MG63 (cell line): Measurements from ENCODE around the gene SEC23A. TPM values are rescaled to one million over a fixed set of nuclear protein-coding genes. Genes with fewer than 3 reads are reported as not detected.
"Not testable (repeated sequence)": the region's sequence is repeated elsewhere in the genome, so short reads cannot be mapped to it uniquely, and the experiment has no call there.

Experiments
- DNase-seq: peaks from one replicate; pipeline ENCODE4 v3.0.0-alpha.2; 2020
- H3K27me3 ChIP-seq: fragments of 250-450 bp; sonication (Bioruptor Pico); 2 replicates; pipeline ENCODE4 v1.5.1; 2020; ENCODE audit warnings: mild to moderate bottlenecking, moderate library complexity
- H3K36me3 ChIP-seq: fragments of 250-450 bp; sonication (Bioruptor Pico); 2 replicates; pipeline ENCODE4 v1.5.1; 2020; ENCODE audit warnings: mild to moderate bottlenecking, moderate library complexity
- H3K4me3 ChIP-seq: fragments of 250-450 bp; sonication (Bioruptor Pico); 2 replicates; pipeline ENCODE4 v1.5.1; 2020; ENCODE audit warnings: mild to moderate bottlenecking, moderate library complexity
- H3K9me3 ChIP-seq: fragments of 250-450 bp; sonication (Bioruptor Pico); 2 replicates; pipeline ENCODE4 v1.5.1; 2020; ENCODE audit warnings: mild to moderate bottlenecking, moderate library complexity
- total RNA-seq: library from RNA; depleted of rRNA; stranded (reverse); fragments of >200 nt; shearing (Covaris generic); gene quantifications from 2 replicates; pipeline ENCODE4 v1.2.3, GENCODE V29; 2014; ENCODE audit warnings: low replicate concordance; rRNA removed

Gene SEC23A
- 86.8 and 125 TPM in 2 replicates for total RNA-seq

GRCh38 chr14:39102969-39103957 is at the start of gene SEC23A:
Gene SEC23A (minus strand): TSS chr14:39103235. CDS start chr14:39096118, 7,117 bp downstream.
- peak; percentile 88 for DNase-seq

GRCh38 chr14:39145266-39145966 is 42.4 kb upstream of the SEC23A start:
- Histone ChIP-seq H3K4me3 (no peak overlapping the region), H3K27me3 (no peaks in the 10 kb centered on the region), H3K36me3 (peaks cover 2% of the 10 kb centered on the region; the same call in 1 of the 2 replicates), H3K9me3 (no peaks in the 10 kb centered on the region)
- no peak for DNase-seq

More at GRCh38 chr14:39102969-39103957, at the start of gene SEC23A:
- Histone ChIP-seq H3K36me3 (no peaks in the 10 kb centered on the region), H3K4me3 (peak within 1 kb of the TSS; percentile 82), H3K9me3 (no peaks in the 10 kb centered on the region), H3K27me3 (no peaks in the 10 kb centered on the region)

GRCh38 chr14:39143226-39143625 is 40.2 kb upstream of the SEC23A start:
- H3K36me3 ChIP-seq, H3K4me3 ChIP-seq, H3K9me3 ChIP-seq: not testable (repeated sequence)

GRCh38 chr14:39141623-39142022 is 38.6 kb upstream of the SEC23A start:
- not testable (repeated sequence) for H3K36me3 ChIP-seq, H3K4me3 ChIP-seq, H3K9me3 ChIP-seq, DNase-seq, H3K27me3 ChIP-seq

More at GRCh38 chr14:39143226-39143625, 40.2 kb upstream of the SEC23A start:
- not testable (repeated sequence) for DNase-seq, H3K27me3 ChIP-seq

- H3K27me3 ChIP-seq: no peaks in the 10 kb centered on the region
- DNase-seq: no peak
- no peaks in the 10 kb centered on the region for H3K9me3 ChIP-seq
- H3K36me3 ChIP-seq: peaks cover 5% of the 10 kb centered on the region
- H3K4me3 ChIP-seq: no peak overlapping the region
Observed at GRCh38 chr14:39140170-39140569, 37.1 kb upstream of the SEC23A start.

- DNase-seq: no peak
- no peak overlapping the region for H3K4me3 ChIP-seq
- peaks cover 11% of the 10 kb centered on the region for H3K36me3 ChIP-seq
- no peaks in the 10 kb centered on the region for H3K9me3 ChIP-seq
- H3K27me3 ChIP-seq: no peaks in the 10 kb centered on the region
Observed at GRCh38 chr14:39138440-39138839, 35.4 kb upstream of the SEC23A start.

- not testable (repeated sequence) for H3K4me3 ChIP-seq, DNase-seq, H3K9me3 ChIP-seq, H3K27me3 ChIP-seq
- peaks cover 11% of the 10 kb centered on the region for H3K36me3 ChIP-seq
Observed at GRCh38 chr14:39137835-39138234, 34.8 kb upstream of the SEC23A start.

GRCh38 chr14:39122330-39123138 is 19.5 kb upstream of the SEC23A start:
- H3K27me3 ChIP-seq: no peaks in the 10 kb centered on the region
- DNase-seq: no peak
- H3K4me3 ChIP-seq: no peak overlapping the region
- peaks cover 21% of the 10 kb centered on the region for H3K36me3 ChIP-seq
- H3K9me3 ChIP-seq: no peaks in the 10 kb centered on the region

- H3K4me3 ChIP-seq: peak within 1 kb of the TSS; percentile 77
- DNase-seq: peak; percentile 85
- no peaks in the 10 kb centered on the region for H3K9me3 ChIP-seq
- H3K27me3 ChIP-seq: no peaks in the 10 kb centered on the region
- H3K36me3 ChIP-seq: peaks cover 4% of the 10 kb centered on the region
Observed at GRCh38 chr14:39114073-39114838, 11.2 kb upstream of the SEC23A start, which contains the start of gene GEMIN2. Gene GEMIN2 (plus strand): TSS chr14:39114323. CDS start chr14:39114339, 16 bp downstream.

- Histone ChIP-seq H3K36me3 (no peaks in the 10 kb centered on the region; the same call in 1 of the 2 replicates), H3K9me3 (no peaks in the 10 kb centered on the region), H3K27me3 (no peaks in the 10 kb centered on the region), H3K4me3 (peak overlapping the region; percentile 77)
- DNase-seq: no peak
Observed at GRCh38 chr14:39113685-39114072, 10.6 kb upstream of the SEC23A start.

GRCh38 chr14:39109893-39110715 is 7.1 kb upstream of the SEC23A start:
- no peaks in the 10 kb centered on the region for H3K9me3 ChIP-seq
- no peaks in the 10 kb centered on the region for H3K27me3 ChIP-seq
- H3K36me3 ChIP-seq: no peaks in the 10 kb centered on the region
- no peak overlapping the region for H3K4me3 ChIP-seq
- no peak for DNase-seq

GRCh38 chr14:39108791-39109190 is 5.8 kb upstream of the SEC23A start:
- Histone ChIP-seq H3K27me3 (no peaks in the 10 kb centered on the region), H3K9me3 (no peaks in the 10 kb centered on the region), H3K4me3 (no peak overlapping the region), H3K36me3 (no peaks in the 10 kb centered on the region)
- DNase-seq: no peak

- H3K4me3 ChIP-seq: no peak overlapping the region
- H3K9me3 ChIP-seq: no peaks in the 10 kb centered on the region
- no peaks in the 10 kb centered on the region for H3K27me3 ChIP-seq
- H3K36me3 ChIP-seq: no peaks in the 10 kb centered on the region
- no peak for DNase-seq
Observed at GRCh38 chr14:39107591-39107996, 4.6 kb upstream of the SEC23A start.

- not testable (repeated sequence) for H3K27me3 ChIP-seq, DNase-seq, H3K9me3 ChIP-seq, H3K36me3 ChIP-seq
- peak overlapping the region; percentile 82 for H3K4me3 ChIP-seq
Observed at GRCh38 chr14:39104078-39104801, 1.2 kb upstream of the SEC23A start.
